Measurements from ENCODE around the gene TF. TPM values are rescaled to one million over a fixed set of nuclear protein-coding genes. Genes with fewer than 3 reads are reported as not detected.

The TF gene
- total and polyA plus RNA-seq, 4 donors, result 5,045 to 9,659 (median 6,266) TPM

DNA sequence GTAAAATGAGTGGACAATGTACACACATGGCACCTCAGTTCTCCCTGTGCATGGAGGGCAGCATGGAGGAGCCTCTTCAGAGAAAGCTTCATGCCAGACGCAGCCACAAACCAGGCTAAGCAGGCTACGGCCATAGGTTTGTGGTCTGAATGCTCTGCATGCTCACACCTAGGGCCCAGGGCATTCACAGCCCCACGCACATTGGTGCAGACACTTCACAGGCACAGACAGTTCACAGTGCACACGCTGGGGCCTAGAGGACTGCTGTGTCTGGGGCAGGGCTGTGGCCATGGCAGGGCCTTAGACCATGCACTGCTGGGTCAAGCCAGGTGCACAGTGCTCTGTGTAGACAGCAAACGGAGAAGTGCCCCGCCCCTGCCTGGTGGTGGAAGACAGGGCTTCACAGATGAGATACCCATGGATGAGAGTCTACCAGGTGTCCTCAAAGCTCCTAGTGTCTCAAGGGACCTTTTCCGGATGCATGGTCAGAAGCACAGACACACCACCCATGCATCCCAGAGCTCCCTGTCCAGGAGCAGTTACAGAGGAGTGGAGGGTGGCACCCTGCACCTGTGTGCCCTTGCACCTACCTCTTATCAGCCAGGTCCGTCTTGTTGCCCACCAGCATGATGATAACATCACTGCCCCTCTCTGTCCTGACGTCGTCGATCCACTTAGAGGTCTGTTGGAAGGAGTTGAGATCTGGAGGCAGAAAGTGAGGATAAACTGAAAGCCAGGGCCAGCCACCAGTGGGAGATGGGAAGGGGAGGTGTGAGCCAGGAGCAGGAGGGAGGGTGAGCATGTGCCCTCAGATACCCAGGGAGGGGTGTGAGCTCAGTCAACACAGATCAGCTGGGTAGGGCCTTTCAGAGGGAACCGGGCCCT is 93.0 kb downstream of the TF start (continued):
- TF ChIP-seq HNF4G (IDR thresholded peaks at IDR 0.05) (no peak), YY1 (IDR thresholded peaks at IDR 0.05) (no peak), SP1 (IDR thresholded peaks at IDR 0.05) (no peak), MAX (IDR thresholded peaks at IDR 0.05) (no peak), GABPA (IDR thresholded peaks at IDR 0.05 in 1 of 2, conservative IDR thresholded peaks at IDR 0.05 in 1 of 2) (no peak), RAD21 (IDR thresholded peaks at IDR 0.05) (no peak), TAF1 (conservative IDR thresholded peaks at IDR 0.05) (no peak)
- TF ChIP-seq, protein P1, sequence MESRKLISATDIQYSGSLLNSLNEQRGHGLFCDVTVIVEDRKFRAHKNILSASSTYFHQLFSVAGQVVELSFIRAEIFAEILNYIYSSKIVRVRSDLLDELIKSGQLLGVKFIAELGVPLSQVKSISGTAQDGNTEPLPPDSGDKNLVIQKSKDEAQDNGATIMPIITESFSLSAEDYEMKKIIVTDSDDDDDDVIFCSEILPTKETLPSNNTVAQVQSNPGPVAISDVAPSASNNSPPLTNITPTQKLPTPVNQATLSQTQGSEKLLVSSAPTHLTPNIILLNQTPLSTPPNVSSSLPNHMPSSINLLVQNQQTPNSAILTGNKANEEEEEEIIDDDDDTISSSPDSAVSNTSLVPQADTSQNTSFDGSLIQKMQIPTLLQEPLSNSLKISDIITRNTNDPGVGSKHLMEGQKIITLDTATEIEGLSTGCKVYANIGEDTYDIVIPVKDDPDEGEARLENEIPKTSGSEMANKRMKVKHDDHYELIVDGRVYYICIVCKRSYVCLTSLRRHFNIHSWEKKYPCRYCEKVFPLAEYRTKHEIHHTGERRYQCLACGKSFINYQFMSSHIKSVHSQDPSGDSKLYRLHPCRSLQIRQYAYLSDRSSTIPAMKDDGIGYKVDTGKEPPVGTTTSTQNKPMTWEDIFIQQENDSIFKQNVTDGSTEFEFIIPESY (IDR thresholded peaks at IDR 0.05), result no peak

GRCh38 chr3:133840055-133840737 is 94.0 kb downstream of the TF start:
- no peaks in the 10 kb centered on the region for H3K27me3 ChIP-seq (ENCODE audit: control insufficient read depth in 4 of 4, insufficient read depth in 4 of 4, low read length in 3 of 4)
- H3K36me3 ChIP-seq (ENCODE audit: control insufficient read depth in 4 of 4, insufficient read depth in 3 of 4, low read depth in 1 of 4, low read length in 3 of 4), result no peaks in the 10 kb centered on the region
- H3K4me1 ChIP-seq (ENCODE audit: control insufficient read depth in 4 of 4, insufficient read depth in 4 of 4, low read length in 3 of 4), result no peaks in the 10 kb centered on the region
- H3K4me3 ChIP-seq (ENCODE audit: low read depth in 1 of 3, low read length in 3 of 3), result no peak overlapping the region
- DNase-seq (ENCODE audit: low spot score), result no peak
- H3K9me3 ChIP-seq (ENCODE audit: control insufficient read depth in 4 of 4, low read length in 3 of 4), result peaks cover 0 to 1% (median under 1%) of the 10 kb centered on the region in 4 donors
- H3K27ac ChIP-seq (ENCODE audit: low read depth in 1 of 2, low read length in 2 of 2), result no peak overlapping the region
- TF ChIP-seq, protein P2, sequence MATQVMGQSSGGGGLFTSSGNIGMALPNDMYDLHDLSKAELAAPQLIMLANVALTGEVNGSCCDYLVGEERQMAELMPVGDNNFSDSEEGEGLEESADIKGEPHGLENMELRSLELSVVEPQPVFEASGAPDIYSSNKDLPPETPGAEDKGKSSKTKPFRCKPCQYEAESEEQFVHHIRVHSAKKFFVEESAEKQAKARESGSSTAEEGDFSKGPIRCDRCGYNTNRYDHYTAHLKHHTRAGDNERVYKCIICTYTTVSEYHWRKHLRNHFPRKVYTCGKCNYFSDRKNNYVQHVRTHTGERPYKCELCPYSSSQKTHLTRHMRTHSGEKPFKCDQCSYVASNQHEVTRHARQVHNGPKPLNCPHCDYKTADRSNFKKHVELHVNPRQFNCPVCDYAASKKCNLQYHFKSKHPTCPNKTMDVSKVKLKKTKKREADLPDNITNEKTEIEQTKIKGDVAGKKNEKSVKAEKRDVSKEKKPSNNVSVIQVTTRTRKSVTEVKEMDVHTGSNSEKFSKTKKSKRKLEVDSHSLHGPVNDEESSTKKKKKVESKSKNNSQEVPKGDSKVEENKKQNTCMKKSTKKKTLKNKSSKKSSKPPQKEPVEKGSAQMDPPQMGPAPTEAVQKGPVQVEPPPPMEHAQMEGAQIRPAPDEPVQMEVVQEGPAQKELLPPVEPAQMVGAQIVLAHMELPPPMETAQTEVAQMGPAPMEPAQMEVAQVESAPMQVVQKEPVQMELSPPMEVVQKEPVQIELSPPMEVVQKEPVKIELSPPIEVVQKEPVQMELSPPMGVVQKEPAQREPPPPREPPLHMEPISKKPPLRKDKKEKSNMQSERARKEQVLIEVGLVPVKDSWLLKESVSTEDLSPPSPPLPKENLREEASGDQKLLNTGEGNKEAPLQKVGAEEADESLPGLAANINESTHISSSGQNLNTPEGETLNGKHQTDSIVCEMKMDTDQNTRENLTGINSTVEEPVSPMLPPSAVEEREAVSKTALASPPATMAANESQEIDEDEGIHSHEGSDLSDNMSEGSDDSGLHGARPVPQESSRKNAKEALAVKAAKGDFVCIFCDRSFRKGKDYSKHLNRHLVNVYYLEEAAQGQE (IDR thresholded peaks at IDR 0.05), result no peak
- TF ChIP-seq GABPA (IDR thresholded peaks at IDR 0.05 in 1 of 2, conservative IDR thresholded peaks at IDR 0.05 in 1 of 2), result no peak
- no peak for TF ChIP-seq TAF1 (conservative IDR thresholded peaks at IDR 0.05)
- H3K9ac ChIP-seq (ENCODE audit: low read depth in 1 of 2, low read length in 2 of 2), result no peak overlapping the region
- WGBS, result 94% methylated on average over 9 of the region's 9 CpGs

DNA sequence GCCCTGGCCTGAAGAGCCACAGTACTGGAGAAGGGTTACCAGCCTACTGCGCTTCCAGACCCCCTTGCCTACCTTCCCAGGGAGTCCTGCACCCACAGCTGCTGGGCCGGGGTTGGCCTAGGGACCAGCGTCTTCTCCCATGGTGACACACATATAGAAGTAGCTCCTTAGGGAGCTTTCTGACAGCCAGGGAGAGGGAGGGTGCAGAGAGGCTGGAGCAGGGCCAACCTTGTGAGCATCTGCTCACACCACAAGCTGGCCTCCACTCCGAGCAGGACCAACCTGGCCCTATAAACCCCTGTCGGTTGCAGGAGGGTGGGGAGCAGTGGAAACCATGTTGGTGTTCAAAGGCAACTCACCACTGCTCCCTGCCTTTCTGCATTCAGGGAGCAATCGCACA is 94.6 kb downstream of the TF start:
- no peak overlapping the region for H3K9ac ChIP-seq (ENCODE audit: low read depth in 1 of 2, low read length in 2 of 2)
- no peak for DNase-seq (ENCODE audit: low spot score)
- no peak overlapping the region for H3K4me3 ChIP-seq (ENCODE audit: low read depth in 1 of 3, low read length in 3 of 3)
- WGBS, result 90% methylated on average over 6 of the region's 6 CpGs
- TF ChIP-seq NR2F2 (IDR thresholded peaks at IDR 0.05) (no peak), HNF4A (conservative IDR thresholded peaks at IDR 0.05) (no peak), HNF4G (IDR thresholded peaks at IDR 0.05) (no peak), MAX (IDR thresholded peaks at IDR 0.05) (no peak), FOXA1 (IDR thresholded peaks at IDR 0.05) (no peak), JUND (IDR thresholded peaks at IDR 0.05) (no peak), RAD21 (IDR thresholded peaks at IDR 0.05) (no peak), FOXA2 (IDR thresholded peaks at IDR 0.05) (no peak), GABPA (IDR thresholded peaks at IDR 0.05 in 1 of 2, conservative IDR thresholded peaks at IDR 0.05 in 1 of 2) (no peak), RXRA (IDR thresholded peaks at IDR 0.05) (no peak)
- no peaks in the 10 kb centered on the region for H3K36me3 ChIP-seq (ENCODE audit: control insufficient read depth in 4 of 4, insufficient read depth in 3 of 4, low read depth in 1 of 4, low read length in 3 of 4)
- H3K4me1 ChIP-seq (ENCODE audit: control insufficient read depth in 4 of 4, insufficient read depth in 4 of 4, low read length in 3 of 4), result no peaks in the 10 kb centered on the region
- no peaks in the 10 kb centered on the region for H3K27me3 ChIP-seq (ENCODE audit: control insufficient read depth in 4 of 4, insufficient read depth in 4 of 4, low read length in 3 of 4)
- H3K9me3 ChIP-seq (ENCODE audit: control insufficient read depth in 4 of 4, low read length in 3 of 4), result peaks cover 0 to 2% (median 1%) of the 10 kb centered on the region in 4 donors
- H3K27ac ChIP-seq (ENCODE audit: low read depth in 1 of 2, low read length in 2 of 2), result no peak overlapping the region
